ENCODE measurements around the gene PUSL1. TPM values are rescaled to one million over a fixed set of nuclear protein-coding genes. Genes with fewer than 3 reads are reported as not detected.

Gene PUSL1
- total and polyA plus RNA-seq, 2 of the 4 experiments (the other 2 are of a cell fraction): 10.9 to 33.0 TPM

GRCh38 chr1:1259540-1259939, 48.9 kb upstream of the PUSL1 start:
- dilution Hi-C loops (cut with HindIII; ENCODE audit: low sequenced_read_pairs, unreplicated experiment) (no loop called here), in situ Hi-C loops (cut with MboI; ENCODE audit: low sequenced_read_pairs) (no loop called here), intact Hi-C loops (cut with micrococcal nuclease) (no loop called here)
- peak overlapping the region; percentile 84; the same call in 1 of the 2 replicates for H2AK5ac ChIP-seq (ENCODE audit: low read depth, low read length)
- no peak overlapping the region for H3K56ac ChIP-seq (ENCODE audit: extremely low read depth, insufficient read depth, low read length)
- H3K4me1 ChIP-seq (ENCODE audit: control insufficient read depth, insufficient read depth, low read length): peaks cover 33% of the 10 kb centered on the region
- ChIA-PET CTCF (no interaction called here), POLR2A (ENCODE audit: unreplicated experiment) (no interaction called here)
- H3K23ac ChIP-seq (ENCODE audit: low read depth, low read length): no peak overlapping the region
- BruUV-seq (replicated peaks): no TSS peak
- no peak overlapping the region for H4K5ac ChIP-seq (ENCODE audit: low read depth, low read length)
- no peak overlapping the region for H4K8ac ChIP-seq (ENCODE audit: low read depth in 2 of 2, low read length in 2 of 2)
- H4K20me1 ChIP-seq (ENCODE audit: insufficient read depth, low read length): peaks cover 10% of the 10 kb centered on the region
- H3K14ac ChIP-seq (replicated peaks; ENCODE audit: low read depth, low read length): no peak overlapping the region
- H2BK15ac ChIP-seq (ENCODE audit: low read depth, low read length): no peak overlapping the region
- no peak overlapping the region for H2AFZ ChIP-seq (replicated peaks; ENCODE audit: low read length, poor library complexity)
- ATAC-seq (ENCODE audit: low read depth): no peak
- no peak overlapping the region for H3K4me2 ChIP-seq (ENCODE audit: low read depth, low read length)
- peaks cover 26 to 79% of the 10 kb centered on the region in 2 experiments for H3K79me1 ChIP-seq (ENCODE audit: low read depth in 1 of 2, low read length in 2 of 2)
- peak overlapping the region; percentile 73 for H2BK5ac ChIP-seq (ENCODE audit: low read depth, low read length, poor library complexity, severe bottlenecking)
- H3K18ac ChIP-seq (ENCODE audit: low read depth, low read length): no peak overlapping the region
- no peak overlapping the region for H3K4me3 ChIP-seq (ENCODE audit: insufficient read depth, low read depth, low read length)
- H3K4ac ChIP-seq (ENCODE audit: low read depth, low read length): peak overlapping the region; percentile 65; the same call in 1 of the 2 replicates
- TF ChIP-seq MAFK (IDR thresholded peaks at IDR 0.05; ENCODE audit: low read depth, low read length): no peak
- no peak for TF ChIP-seq NFE2L2 (IDR thresholded peaks at IDR 0.05; ENCODE audit: low read depth, low read length)
- TF ChIP-seq, protein P1, sequence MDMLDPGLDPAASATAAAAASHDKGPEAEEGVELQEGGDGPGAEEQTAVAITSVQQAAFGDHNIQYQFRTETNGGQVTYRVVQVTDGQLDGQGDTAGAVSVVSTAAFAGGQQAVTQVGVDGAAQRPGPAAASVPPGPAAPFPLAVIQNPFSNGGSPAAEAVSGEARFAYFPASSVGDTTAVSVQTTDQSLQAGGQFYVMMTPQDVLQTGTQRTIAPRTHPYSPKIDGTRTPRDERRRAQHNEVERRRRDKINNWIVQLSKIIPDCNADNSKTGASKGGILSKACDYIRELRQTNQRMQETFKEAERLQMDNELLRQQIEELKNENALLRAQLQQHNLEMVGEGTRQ (IDR thresholded peaks at IDR 0.05; ENCODE audit: low read depth, low read length): no peak
- TF ChIP-seq BHLHE40 (IDR thresholded peaks at IDR 0.05; ENCODE audit: low read depth, low read length): no peak
- no peak for DNase-seq
- H3K27me3 ChIP-seq (ENCODE audit: control insufficient read depth, insufficient read depth, low read length): no peaks in the 10 kb centered on the region
- no peak overlapping the region for H2BK120ac ChIP-seq (ENCODE audit: low read depth, low read length)
- H3K9ac ChIP-seq (ENCODE audit: low read depth, low read length): no peak overlapping the region
- no peak overlapping the region for H2AK9ac ChIP-seq (replicated peaks; ENCODE audit: low read depth, low read length, poor library complexity)
- peaks cover 68% of the 10 kb centered on the region for H3K36me3 ChIP-seq (ENCODE audit: control insufficient read depth, insufficient read depth, low read length)
- no peak overlapping the region for H2BK20ac ChIP-seq (ENCODE audit: low read depth, low read length)
- no peak overlapping the region for H4K91ac ChIP-seq (ENCODE audit: insufficient read depth, low read depth, low read length)
- H3K9me1 ChIP-seq (ENCODE audit: insufficient read depth, low read length): peaks cover 25% of the 10 kb centered on the region
- 97% methylated on average over 5 of the region's 18 CpGs; no CpG with 5 or more reads in 1 of the 2 experiments for WGBS, 2 experiments (ENCODE audit: extremely low coverage in 2 of 2, insufficient read length in 1 of 2)
- H3K27ac ChIP-seq (ENCODE audit: insufficient read depth, low read length): no peak overlapping the region
- H3K9me3 ChIP-seq (ENCODE audit: control insufficient read depth, insufficient read depth, low read length): no peaks in the 10 kb centered on the region
